GM19239 (cell line): ENCODE measurements around the gene HOGA1.
"Not testable (repeated sequence)": the region's sequence is repeated elsewhere in the genome, so short reads cannot be mapped to it uniquely, and the experiment has no call there.

Source experiments
- DNase-seq: peaks from one replicate; pipeline ENCODE4 v3.0.0; 2011; ENCODE audit warnings: low spot score; ENCODE audit not compliant: insufficient read length
- FAIRE-seq: peaks from 2 replicates; lab custom pipeline; 2011; peaks lifted over from hg19 to GRCh38; lab: Jason Lieb, UNC

The HOGA1 gene

DNA sequence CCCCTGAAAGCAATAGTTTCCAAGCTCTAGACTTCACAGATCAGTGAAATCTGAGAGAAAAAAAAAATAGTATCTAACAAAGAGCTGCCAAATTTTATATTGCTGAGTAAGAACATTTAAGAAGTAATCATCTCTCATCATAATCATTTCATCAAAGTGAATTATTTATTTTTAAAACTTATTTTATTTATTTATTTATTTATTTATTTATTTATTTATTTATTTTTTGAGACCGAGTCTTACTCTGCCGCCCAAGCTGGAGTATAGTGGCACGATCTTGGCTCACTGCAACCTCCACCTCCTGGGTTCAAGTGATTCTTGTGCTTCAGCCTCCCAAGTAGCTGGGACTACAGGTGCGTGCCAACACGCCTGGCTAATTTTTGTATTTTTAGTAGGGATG, 7.7 kb upstream of the HOGA1 start:
- not testable (repeated sequence) for DNase-seq, FAIRE-seq

- FAIRE-seq (no peak), DNase-seq (no peak)
Measured at GRCh38 chr10:97577701-97578100, 6.5 kb upstream of the HOGA1 start.

DNA sequence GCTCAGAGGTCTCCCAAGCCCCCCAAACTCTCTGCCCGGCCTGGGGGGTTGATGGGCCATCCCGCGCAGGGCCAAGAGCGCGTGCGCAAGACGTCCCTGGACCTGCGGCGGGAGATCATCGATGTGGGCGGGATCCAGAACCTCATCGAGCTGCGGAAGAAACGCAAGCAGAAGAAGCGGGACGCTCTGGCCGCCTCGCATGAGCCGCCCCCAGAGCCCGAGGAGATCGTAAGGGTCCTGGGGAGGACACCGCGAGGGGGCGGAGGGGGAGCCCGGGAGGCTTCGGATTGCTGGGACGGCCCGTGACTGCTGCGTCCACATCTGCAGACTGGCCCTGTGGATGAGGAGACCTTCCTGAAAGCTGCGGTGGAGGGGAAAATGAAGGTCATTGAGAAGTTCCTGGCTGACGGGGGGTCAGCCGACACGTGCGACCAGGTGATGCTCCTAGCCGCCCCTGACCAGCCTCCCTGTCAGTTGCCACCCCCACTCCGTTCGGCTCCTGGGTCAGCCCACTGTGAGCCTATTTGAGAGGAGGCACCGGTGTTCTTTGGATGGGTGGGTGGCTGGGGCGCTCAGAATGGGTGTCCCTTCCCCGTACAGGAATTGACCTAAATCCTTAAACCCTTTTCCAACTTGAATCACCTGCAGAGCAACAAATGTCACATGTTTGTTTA, 5.9 kb upstream of the HOGA1 start:
- FAIRE-seq (no peak), DNase-seq (no peak)

DNA sequence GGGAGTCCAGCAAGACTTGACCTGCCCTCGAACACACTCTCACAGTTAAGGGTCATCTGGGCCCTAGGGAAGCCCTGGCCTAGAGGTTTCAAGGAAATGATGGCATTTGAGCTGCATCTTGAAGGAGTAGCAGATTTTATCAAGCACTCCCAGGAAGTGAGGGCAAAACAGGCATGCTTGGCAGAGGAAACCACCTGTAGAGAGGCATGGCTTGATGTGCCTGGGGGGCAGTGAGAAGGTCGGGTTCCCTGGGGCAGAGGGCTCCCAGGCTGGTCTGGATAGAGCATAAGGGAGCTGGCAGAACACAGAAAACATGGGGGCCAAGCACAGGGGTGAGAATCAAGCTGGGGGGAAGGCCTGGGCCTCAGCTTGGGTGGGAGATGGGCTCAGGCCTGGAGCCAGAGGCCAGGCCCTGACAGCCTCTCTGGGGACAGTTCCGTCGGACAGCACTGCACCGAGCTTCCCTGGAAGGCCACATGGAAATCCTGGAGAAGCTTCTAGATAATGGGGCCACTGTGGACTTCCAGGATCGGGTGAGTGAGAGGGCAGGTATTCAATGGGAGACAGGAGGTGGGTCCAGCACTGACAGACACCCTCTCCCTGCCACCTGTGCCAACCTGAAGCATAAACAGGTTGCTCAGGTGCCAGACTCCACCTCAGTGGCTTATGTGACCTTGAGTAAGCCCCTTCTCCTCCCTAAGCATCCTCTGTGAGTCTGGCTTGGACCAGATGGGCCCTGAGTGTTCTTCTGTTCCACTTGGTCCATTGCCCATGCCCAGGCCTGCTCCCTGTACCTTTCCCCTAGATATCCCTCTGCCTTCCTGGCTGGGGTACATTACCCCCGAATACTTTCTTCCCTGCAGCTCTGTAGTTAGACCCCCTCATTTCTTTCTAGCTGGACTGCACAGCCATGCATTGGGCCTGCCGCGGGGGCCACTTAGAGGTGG, 3.5 kb upstream of the HOGA1 start:
- no peak for DNase-seq
- FAIRE-seq: no peak

DNA sequence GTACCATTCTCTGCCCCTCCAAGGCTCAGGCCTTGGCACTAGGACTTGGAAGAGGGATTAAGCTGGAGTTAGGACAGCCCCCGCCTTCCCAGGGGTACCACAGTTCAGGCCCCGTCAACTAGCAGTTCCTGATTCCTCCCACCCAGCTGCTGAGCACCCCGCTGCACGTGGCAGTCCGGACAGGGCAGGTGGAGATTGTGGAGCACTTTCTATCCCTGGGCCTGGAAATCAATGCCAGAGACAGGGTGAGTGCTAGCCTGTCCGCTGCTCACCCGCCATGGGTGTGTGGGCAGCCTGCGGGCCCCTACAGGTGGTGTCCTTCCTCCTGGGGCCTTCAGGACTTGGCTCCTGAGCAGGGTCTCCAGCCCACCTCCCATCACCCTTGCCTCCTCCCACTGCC, 2.0 kb upstream of the HOGA1 start:
- no peak for FAIRE-seq

DNA sequence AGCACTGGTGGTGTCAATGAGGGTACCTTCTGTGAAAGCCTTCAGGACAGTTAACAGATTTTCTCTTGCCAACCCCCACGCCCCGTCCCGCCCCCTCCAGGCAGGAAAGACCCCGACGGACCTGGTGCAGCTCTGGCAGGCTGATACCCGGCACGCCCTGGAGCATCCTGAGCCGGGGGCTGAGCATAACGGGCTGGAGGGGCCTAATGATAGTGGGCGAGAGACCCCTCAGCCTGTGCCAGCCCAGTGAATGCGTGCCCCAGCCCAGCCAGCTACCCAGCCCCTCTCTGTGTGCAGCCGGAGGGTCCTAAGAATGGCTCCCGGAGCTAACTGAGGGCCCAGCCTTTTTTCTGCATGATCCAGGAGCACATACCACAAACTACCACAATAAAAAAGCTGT, 713 bp upstream of the HOGA1 start:
- FAIRE-seq: no peak

More for the DNA sequence above, 2.0 kb upstream of the HOGA1 start:
- no peak for DNase-seq

DNA sequence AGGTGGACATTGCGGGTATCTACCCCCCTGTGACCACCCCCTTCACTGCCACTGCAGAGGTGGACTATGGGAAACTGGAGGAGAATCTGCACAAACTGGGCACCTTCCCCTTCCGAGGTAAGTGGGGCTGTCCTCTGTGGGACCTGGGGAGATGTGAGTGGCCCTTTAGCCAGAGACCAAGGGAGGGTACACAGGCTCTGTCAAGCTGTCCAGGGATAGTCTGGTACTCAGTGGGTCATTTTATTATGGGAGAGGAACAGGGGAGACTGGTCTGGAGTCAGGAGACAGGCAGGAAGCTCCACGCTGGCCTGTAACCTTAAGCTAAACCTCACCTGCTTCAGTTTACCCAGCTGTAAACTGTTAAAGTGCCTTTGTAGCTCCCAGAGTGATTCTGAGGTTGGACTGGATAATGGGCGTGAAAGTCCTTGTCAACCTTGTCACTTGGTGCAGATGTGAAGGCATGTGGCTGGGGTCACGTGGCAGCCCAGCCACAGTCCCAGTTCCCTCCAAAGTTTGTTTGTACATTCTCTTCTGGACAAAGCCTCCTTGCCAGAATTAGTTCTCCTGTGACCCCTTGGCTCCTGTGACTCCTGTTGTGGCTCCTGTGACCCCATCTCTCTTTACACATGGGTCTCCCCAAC, 729 bp downstream of the HOGA1 start:
- no peak for FAIRE-seq
- DNase-seq: no peak

More for the DNA sequence above, 713 bp upstream of the HOGA1 start:
- no peak for DNase-seq

GRCh38 chr10:97585439-97585811, 1.2 kb downstream of the HOGA1 start:
- DNase-seq (no peak), FAIRE-seq (no peak)

GRCh38 chr10:97587183-97587582, 3.0 kb downstream of the HOGA1 start:
- FAIRE-seq (no peak), DNase-seq (no peak)

DNA sequence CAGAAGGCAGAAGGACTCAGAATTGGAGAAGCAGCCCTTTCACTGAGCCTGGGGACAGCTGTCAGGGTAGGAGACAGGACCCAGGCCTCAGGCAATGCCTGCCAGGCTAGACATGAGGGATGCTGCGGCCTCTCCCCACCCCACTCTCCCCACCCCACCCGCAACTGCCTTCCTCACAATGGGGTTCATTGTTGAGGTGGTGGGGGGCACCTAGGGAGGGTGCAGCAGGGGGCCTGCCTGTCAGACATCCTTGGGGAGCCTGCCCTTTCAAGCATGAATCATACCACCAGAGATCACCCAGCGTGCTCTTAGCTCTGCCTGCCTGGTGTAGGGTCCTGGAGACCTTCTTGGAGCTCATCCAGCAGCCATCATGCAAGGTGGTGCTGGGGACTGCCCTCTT, 5.3 kb downstream of the HOGA1 start, which contains the start of gene C10orf62:
Gene C10orf62, plus strand, starts transcription at position 243 of the 400 bp plus-strand sequence. CDS start 177 bp downstream, outside the sequence.
- FAIRE-seq (no peak), DNase-seq (no peak)

- FAIRE-seq (no peak), DNase-seq (no peak)
Measured at GRCh38 chr10:97590082-97590747, 6.0 kb downstream of the HOGA1 start.

GRCh38 chr10:97590748-97591495, 6.7 kb downstream of the HOGA1 start:
- FAIRE-seq (no peak), DNase-seq (no peak)

- FAIRE-seq: no peak
- no peak for DNase-seq
Measured at GRCh38 chr10:97593421-97593820, 9.2 kb downstream of the HOGA1 start.

- DNase-seq (no peak), FAIRE-seq (no peak)
Measured at GRCh38 chr10:97596101-97597082, 12.2 kb downstream of the HOGA1 start.

GRCh38 chr10:97597778-97598177, 13.6 kb downstream of the HOGA1 start:
- FAIRE-seq (no peak), DNase-seq (no peak)

- DNase-seq (no peak), FAIRE-seq (no peak)
Measured at GRCh38 chr10:97598407-97599271, 14.4 kb downstream of the HOGA1 start.

DNA sequence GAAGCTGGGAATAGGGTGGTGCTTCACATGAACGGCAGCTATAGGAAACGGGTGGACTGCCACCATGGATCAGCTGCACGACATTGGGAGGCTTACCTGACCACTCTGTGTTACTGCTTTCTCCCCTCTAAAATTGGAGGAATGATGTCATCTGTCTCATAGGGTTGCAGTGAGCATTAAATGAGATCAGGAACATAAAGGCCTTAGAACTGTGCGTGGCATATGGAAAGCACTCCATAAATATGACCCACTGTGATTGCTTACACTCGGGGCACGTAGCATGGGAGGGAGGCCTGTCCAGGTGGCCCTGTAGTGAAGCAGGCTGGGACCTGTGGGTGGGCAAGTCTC, 15.1 kb downstream of the HOGA1 start:
- no peak for DNase-seq

DNA sequence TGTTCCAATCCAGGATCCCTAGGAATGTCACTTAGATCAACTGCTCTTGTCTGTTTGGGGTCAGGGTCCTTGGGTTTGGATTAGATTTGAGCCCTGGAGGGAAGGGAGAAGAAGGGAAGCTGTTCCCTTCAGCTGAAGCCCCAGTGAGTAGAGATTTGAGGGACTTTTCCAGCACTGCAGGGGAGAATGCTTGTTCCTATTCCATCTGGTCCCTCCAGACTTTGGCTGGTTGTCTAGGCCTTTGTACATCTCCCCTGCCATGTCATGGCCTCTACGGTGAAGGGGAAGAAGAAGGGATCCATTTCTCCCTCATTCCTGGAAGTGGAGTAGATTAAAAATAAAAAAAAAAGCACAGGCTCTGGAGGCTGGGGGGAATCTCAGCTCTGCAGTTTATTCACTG, 16.4 kb downstream of the HOGA1 start:
- no peak for FAIRE-seq
- DNase-seq: no peak

More for the DNA sequence above, 15.1 kb downstream of the HOGA1 start:
- no peak for FAIRE-seq
